Endothelial cell of hepatic sinusoid (primary cell): ENCODE results near the gene UHMK1.
"Not testable (repeated sequence)": the region's sequence is repeated elsewhere in the genome, so short reads cannot be mapped to it uniquely, and the experiment has no call there.

ENCODE experiments used
- in situ Hi-C: cut with HindIII; loops from 2 replicates; pipeline ENCODE4 v1.10.0; 2017; ENCODE audit warnings: low sequenced_read_pairs

The UHMK1 gene

GRCh38 chr1:162497723-162498495 is at the start of gene UHMK1:
UHMK1 (plus strand) TSS chr1:162497818; CDS start chr1:162498001, 183 bp downstream.
- in situ Hi-C loops, result loop anchor here (5.0 kb wide), 1 partner anchor 101 kb away; no protein-coding TSS in a partner anchor

- in situ Hi-C loops, result not testable (repeated sequence)
Measured at GRCh38 chr1:162454361-162454760, 43.3 kb upstream of the UHMK1 start.

DNA sequence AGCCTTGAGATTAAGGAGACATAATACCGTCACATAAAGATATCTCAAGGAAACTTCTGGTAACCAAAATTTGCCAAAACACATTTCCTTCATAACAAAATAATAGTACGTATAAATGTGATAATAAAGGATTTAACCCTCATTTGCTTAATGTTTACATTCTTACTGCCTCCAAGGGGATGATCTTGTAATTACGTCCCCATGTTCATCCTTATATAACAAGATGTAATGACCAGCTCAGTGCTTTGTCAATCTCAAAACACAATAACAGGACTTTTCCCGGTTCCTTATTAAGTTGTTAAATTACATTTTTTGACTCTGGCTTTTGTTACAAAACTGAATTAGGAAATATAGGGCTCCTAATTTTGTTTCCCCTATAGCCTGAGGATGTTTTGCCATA is 41.3 kb upstream of the UHMK1 start:
- in situ Hi-C loops, result no loop called here

- in situ Hi-C loops, result no loop called here
Measured at GRCh38 chr1:162458236-162458635, 39.4 kb upstream of the UHMK1 start.

DNA sequence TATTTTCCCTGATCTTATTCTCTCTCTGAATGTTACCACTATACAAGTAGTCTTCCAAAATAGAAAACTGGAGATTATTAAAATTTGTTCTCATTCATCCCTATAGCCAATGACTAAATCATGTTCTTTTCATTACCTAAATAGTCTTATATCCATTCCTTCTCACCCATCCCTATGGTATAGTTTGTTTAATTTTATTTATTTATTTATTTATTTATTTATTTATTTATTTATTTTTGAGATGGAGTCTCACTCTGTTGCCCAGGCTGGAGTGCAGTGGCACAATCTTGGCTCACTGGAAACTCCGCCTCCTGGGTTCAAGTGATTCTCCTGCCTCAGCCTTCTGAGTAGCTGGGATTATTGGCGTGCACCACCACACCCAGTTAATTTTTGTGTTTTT is 35.2 kb upstream of the UHMK1 start:
- in situ Hi-C loops, result not testable (repeated sequence)

- in situ Hi-C loops, result no loop called here
Measured at GRCh38 chr1:162463021-162463420, 34.6 kb upstream of the UHMK1 start.

- in situ Hi-C loops, result no loop called here
Measured at GRCh38 chr1:162466797-162467196, 30.8 kb upstream of the UHMK1 start.

GRCh38 chr1:162470216-162470615 is 27.4 kb upstream of the UHMK1 start:
- in situ Hi-C loops, result no loop called here

- in situ Hi-C loops, result no loop called here
Measured at GRCh38 chr1:162471290-162471853, 26.2 kb upstream of the UHMK1 start.

- in situ Hi-C loops, result no loop called here
Measured at GRCh38 chr1:162475089-162475488, 22.5 kb upstream of the UHMK1 start.

DNA sequence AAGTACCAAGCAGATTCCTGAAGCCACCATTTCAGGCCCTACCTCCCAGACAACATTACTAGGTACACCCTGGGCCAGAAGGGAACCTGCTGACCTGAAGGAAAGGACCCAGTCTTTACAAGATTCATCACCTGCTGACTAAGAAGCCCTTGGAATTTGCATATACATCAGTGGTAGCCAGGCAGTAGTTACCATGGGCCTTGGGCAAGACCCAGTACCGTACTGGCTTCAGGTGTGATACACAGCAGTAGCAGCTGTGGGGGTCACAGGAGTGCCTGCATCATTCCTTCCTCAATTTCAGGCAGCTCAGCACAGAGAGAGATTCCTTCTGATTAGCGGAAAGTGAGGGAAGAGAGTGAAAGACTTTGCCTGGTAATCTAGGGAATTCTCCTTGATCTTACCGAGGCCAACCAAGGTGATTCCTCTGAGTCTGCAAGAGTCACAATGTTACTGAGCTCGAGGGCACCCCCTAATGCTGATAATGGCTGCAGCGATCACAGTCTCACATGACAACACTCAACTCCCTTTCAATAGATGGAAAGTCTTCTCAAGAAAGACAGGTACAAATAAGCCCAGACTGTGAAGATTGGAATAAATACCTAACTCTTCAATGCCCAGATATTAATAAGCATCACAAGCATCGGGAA is 22.0 kb upstream of the UHMK1 start:
- in situ Hi-C loops, result no loop called here

DNA sequence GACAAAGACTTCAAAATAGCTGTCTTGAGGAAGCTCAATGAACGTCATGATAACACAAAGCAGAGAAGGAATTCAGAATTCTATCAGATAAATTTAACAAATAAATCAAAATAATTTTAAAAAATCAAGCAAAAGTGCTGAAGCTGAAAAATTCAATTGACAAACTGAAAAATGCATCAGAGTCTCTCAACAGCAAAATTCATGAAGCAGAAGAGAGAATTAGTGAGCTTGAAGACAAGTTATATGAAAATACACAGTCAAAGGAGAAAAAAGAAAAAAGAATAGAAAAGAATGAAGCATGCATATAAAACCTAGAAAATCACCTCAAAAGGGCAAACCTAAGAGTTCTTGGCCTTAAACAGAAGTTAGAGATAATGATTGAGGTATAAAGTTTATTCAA is 21.0 kb upstream of the UHMK1 start:
- in situ Hi-C loops, result no loop called here

GRCh38 chr1:162485236-162485635 is 12.4 kb upstream of the UHMK1 start:
- in situ Hi-C loops, result no loop called here

GRCh38 chr1:162487241-162487640 is 10.4 kb upstream of the UHMK1 start:
- in situ Hi-C loops, result no loop called here

DNA sequence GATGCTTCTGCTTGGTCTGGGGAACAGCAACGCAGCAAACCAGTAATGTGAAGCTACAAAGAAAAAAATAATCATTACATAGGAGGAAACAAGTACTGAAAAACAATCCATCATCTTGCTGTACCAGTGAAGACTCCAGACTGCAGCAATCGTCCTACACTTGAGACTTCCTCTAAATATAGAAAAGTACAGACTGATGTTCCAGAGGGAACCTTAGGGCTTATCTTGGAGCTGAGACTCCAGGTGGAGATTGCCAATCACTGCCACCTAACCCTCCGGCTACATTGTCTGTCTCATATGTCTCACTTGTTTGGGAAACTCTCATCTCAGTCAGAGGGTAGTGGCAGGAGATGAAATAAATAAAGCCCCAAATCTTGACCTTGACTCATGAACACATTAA is 9.4 kb upstream of the UHMK1 start:
- in situ Hi-C loops, result no loop called here

- in situ Hi-C loops, result loop anchor here (5.0 kb wide), 1 partner anchor 98 kb away; no protein-coding TSS in a partner anchor
Measured at GRCh38 chr1:162495531-162496233, 1.9 kb upstream of the UHMK1 start.

DNA sequence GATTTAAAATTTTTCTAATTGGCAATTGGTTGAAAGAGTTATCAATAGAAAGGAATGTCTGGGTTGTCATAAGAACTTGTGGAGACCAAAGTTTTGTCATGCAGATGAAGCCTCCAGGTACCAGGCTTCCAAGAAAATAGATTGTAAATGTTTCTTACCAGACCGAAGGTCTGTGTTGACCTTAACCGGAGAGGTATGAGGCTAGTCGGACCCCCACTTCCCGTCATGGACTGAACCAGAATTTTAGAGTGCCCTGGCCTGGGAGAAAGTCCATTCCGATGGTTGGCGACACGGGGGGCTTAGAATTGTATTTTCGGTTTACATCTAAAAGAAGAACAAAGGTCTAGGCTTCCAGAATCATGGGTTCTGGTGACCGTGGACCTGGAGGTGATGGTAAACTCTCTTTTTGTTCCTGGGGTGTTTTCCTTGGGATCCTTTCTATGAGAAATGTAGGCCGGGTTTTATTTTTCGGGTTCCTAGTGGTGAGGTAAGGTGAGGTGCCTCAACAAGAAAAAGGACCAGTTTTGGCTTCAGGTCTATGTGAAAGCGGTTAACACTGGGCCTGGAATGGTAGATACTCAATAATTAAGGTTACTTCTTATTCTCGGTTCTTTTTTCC is 405 bp upstream of the UHMK1 start:
- in situ Hi-C loops, result loop anchor here (5.0 kb wide), 1 partner anchor 100 kb away; no protein-coding TSS in a partner anchor

- in situ Hi-C loops, result loop anchor here (5.0 kb wide), 1 partner anchor 101 kb away; no protein-coding TSS in a partner anchor
Measured at GRCh38 chr1:162498496-162498810, 835 bp downstream of the UHMK1 start.

DNA sequence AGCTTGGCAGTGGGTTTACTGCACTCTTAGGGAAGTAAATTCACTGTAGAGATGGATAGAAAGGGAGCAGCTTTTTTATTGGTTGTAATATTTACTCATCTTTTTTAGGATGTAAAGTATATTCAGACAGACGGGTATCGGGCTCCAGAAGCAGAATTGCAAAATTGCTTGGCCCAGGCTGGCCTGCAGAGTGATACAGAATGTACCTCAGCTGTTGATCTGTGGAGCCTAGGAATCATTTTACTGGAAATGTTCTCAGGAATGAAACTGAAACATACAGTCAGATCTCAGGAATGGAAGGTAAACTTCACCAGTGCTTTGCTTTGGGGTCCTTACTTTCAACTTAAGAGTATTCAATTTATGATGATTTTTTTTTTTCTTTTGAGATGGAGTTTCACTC is 3.2 kb downstream of the UHMK1 start:
- in situ Hi-C loops, result no loop called here

GRCh38 chr1:162502077-162502476 is 4.5 kb downstream of the UHMK1 start:
- in situ Hi-C loops, result no loop called here

- in situ Hi-C loops, result no loop called here
Measured at GRCh38 chr1:162502928-162503327, 5.3 kb downstream of the UHMK1 start.
